SK-N-DZ (cell line): ENCODE data around the gene BUD13.

Source experiments
- DNase-seq: peaks from one replicate; pipeline ENCODE4 v3.0.0-alpha.2; 2015; ENCODE audit warnings: low spot score

The BUD13 gene

GRCh38 chr11:116720895-116721294, 51.9 kb downstream of the BUD13 start:
- DNase-seq, result no peak

- no peak for DNase-seq
These were observed 53.8 kb downstream of the BUD13 start for GRCh38 chr11:116718955-116719501.

- DNase-seq, result no peak
These were observed 56.2 kb downstream of the BUD13 start for GRCh38 chr11:116716621-116717020.

- DNase-seq, result no peak
These were observed 57.4 kb downstream of the BUD13 start for GRCh38 chr11:116715383-116715782.

GRCh38 chr11:116714902-116715301, 57.9 kb downstream of the BUD13 start:
- DNase-seq, result no peak

- DNase-seq, result no peak
These were observed 60.4 kb downstream of the BUD13 start for GRCh38 chr11:116712428-116712827.

GRCh38 chr11:116710762-116711161, 62.0 kb downstream of the BUD13 start:
- no peak for DNase-seq

GRCh38 chr11:116710001-116710674, 62.6 kb downstream of the BUD13 start:
- DNase-seq, result no peak

- no peak for DNase-seq
These were observed 65.0 kb downstream of the BUD13 start for GRCh38 chr11:116707746-116708145.

GRCh38 chr11:116707161-116707629, 65.6 kb downstream of the BUD13 start:
- no peak for DNase-seq

- peak; percentile 89 for DNase-seq
These were observed 69.4 kb downstream of the BUD13 start for GRCh38 chr11:116703421-116703820.

GRCh38 chr11:116702772-116703385, 69.9 kb downstream of the BUD13 start:
- no peak for DNase-seq

- no peak for DNase-seq
These were observed 70.9 kb downstream of the BUD13 start for GRCh38 chr11:116701876-116702275.

GRCh38 chr11:116701297-116701801, 71.4 kb downstream of the BUD13 start:
- DNase-seq, result no peak

- no peak for DNase-seq
These were observed 72.1 kb downstream of the BUD13 start for GRCh38 chr11:116700586-116701220.
